GM18519 (cell line): Measurements from ENCODE around the gene NFIA.

Source experiments
- ATAC-seq: cut with Tn5 transposase; IDR thresholded peaks from one replicate; pipeline ENCODE4 v1.9.1; 2021; ENCODE audit warnings: mild to moderate bottlenecking, moderate library complexity; ENCODE audit not compliant: unreplicated experiment, low FRiP score

Gene NFIA

GRCh38 chr1:61497013-61497412 lies 414.7 kb downstream of the NFIA start:
- no peak for ATAC-seq

GRCh38 chr1:61498342-61498741 lies 416.0 kb downstream of the NFIA start:
- no peak for ATAC-seq

GRCh38 chr1:61501971-61502916 lies 419.9 kb downstream of the NFIA start:
- no peak for ATAC-seq

- ATAC-seq = no peak
Observed at GRCh38 chr1:61504305-61504704, 421.9 kb downstream of the NFIA start.

GRCh38 chr1:61504852-61505390 lies 422.6 kb downstream of the NFIA start:
- no peak for ATAC-seq

GRCh38 chr1:61506236-61506635 lies 423.9 kb downstream of the NFIA start:
- ATAC-seq = no peak

GRCh38 chr1:61506944-61507500 lies 424.7 kb downstream of the NFIA start:
- no peak for ATAC-seq
